GM21367 (cell line): ENCODE data around the gene ABHD8.
A peak's percentile ranks its signal among the peaks of the same experiment; 100 is the strongest.

Source experiments
- ATAC-seq: cut with Tn5 transposase; IDR thresholded peaks from one replicate; pipeline ENCODE4 v1.9.1; 2021; ENCODE audit not compliant: unreplicated experiment

ABHD8 gene

DNA sequence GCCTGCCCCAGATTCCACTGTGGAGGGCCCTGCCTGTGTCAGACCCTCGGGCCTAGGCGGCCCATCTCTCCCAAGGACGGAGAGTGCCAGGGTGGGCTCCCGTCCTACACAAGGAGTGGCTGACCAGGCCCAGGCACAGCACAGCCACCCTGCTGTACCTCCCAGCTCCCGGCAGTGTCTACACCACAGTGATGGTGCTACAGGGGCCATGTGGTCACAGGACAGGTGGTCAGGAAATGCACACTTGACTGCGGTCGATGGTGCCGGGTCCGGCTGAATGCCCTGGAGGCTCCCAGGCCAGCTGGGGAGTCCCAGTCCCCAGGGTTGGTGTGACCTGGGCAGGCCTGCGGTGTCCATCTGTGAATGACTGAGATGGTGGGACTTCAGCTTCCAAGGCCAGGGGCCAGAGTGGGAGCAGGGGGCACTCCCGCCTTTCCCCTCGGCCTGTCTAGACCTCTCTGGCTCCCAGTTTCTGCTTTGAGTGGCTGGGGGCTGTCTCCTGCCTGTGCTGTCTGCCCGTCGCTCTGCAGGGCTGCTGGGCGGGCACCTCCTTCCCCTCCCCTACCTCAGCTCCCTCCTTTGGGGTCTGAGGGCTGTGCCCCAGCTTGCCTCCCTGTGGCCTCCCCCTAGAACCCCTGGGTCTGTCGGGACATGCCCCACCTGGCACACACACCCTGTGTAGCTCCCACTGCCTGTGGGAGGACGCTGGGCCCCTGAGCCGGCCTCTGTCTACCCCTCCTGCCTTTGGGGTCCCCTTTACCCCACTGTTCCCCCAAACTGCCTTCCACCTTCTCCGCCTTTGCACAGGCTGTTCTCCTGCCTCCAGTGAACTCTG is 18.6 kb upstream of the ABHD8 start:
- ATAC-seq, result no peak

DNA sequence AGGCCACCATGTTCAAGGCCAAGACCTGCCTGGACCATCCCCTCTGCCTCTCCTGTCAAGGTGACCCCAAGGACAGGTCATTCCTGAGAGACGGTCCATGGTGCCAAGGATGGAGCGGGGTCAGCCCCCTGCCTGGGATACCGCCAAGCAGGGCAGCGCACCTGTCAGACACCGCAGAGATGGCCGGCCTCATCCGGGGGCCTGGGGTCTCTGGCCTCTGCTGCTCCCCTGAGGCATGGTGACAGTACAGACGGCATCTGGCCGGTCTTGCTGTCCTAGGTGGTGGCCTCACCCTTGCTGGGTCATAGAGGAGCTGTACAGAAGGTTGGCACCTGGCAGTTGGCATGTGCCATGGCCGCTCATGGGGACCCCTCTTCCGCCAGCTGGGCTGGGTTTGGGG is 17.2 kb upstream of the ABHD8 start:
- ATAC-seq, result no peak

DNA sequence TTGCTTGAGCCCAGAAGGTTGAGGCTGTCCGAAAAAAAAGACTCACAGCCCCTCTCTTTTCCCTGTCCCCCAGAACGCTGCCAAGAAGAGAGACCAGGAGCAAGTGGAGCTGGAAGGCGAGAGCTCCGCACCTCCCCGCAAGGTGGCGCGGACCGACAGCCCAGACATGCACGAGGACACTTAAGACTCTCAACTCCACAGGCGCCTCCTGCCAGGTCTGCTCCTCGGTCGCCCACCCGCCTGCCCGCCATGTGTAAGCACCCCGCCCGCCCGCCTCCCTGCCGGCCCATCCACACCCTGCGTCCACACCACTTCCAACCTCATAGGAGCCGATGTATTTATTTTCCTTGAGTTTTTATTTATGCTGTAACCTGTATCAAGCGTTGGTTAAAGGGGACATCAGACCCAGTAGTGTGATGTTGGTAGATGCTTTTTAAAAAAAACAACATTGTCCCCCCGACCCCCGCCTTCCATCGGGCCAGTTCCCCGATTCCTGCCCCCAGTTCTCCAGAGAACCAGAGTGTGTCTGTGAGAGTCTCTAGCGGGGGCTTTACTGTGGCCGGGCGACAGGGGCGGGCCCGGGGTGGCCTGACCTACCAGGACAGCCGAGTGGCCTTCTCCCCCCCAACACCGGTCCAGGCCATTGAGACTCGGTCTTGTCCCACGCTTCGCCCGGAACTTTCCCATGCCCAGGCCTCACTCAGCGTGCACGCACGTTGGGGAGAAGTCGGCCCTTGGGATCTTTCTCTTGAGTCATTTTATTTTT is 16.4 kb upstream of the ABHD8 start:
- ATAC-seq, result no peak

- ATAC-seq, result no peak
These were observed 15.7 kb upstream of the ABHD8 start for GRCh38 chr19:17318966-17319365.

GRCh38 chr19:17314007-17314593 is 10.9 kb upstream of the ABHD8 start:
- ATAC-seq, result no peak

DNA sequence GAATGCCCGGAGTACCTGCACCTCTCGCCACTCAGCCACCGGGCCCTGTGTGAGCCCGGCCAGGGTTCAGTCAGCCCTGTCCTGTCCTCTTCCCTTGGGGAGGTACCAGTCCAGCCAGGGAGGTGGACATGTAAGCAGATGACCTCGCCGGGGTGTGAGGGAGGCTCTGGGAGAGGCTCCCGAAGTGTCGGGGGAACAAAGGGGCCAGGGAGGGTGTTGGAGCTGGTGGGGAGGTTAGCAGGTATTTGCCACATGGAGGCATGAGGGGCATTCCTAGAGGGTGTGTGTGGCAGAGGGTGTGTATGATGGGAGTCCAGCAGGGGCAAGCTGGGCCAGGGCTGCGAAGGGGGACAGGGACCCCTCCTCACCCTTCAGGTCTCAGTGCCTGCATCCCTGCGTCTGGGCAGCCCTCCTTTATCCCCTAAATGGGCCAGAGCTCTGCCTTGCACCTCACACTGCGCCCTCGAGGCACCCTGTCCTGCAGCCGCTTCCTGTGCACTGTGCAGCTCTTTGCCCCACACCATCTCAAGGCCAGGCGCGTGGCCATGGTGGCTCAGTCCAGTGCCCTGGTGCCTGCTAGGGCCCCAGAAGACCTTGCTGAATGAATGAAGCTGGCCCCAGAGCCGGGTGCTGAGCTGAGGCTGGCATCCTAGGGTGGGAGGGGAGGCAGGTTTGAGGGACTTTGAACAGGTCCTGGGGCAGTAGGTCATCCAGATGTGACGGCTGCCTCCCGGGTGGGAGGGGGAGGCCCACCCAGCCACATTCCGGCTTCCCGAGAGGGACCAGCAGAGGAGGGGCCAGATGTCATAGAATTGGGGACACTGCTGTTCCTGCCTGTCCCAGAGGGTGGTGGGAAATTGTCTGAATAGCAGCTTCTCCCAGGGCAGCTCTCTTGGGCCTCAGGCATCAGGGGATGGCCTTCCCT is 9.2 kb upstream of the ABHD8 start:
- no peak for ATAC-seq

GRCh38 chr19:17311455-17312188 is 8.4 kb upstream of the ABHD8 start:
- no peak for ATAC-seq

- no peak for ATAC-seq
These were observed 6.8 kb upstream of the ABHD8 start for GRCh38 chr19:17309965-17310461.

DNA sequence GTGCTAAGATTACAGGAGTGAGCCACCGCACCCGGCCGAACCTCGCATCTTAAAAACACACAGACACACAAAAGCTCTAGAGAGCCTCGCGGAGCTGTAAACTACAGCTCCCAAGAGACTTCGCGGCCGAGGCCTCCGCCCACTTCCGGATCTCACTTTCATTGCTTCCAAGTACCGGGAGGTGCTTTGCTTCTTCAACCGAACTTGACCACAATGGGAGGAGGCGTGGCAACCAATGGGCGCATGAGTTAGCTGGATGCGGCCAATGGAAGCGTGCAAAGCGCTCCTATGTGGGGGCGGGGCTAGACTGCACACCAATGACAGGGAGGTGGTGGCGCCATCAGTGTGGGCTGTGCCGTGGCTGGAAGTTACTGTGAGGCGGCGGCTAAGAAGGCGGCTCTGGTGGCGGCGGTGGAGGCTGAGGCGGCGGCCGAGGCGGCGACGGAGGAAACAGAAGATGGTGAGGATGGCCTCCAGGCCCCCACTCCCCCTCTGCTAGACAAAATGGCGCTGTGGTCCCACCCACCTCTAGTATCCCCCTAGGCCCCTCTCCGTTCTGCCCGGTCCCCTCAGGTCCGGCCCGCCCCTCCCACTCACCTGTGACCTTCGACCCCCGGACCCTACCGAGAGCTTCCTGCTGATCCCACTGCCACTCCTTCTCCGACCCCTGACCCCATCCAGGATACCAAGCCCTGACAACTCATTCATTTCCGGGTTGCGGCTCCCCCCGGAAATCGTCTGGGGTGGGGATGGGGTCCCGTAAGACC is 6.2 kb upstream of the ABHD8 start, which contains the start of gene DDA1:
Gene DDA1 (plus strand): TSS at position 366 of the 767 bp plus-strand sequence. CDS start 92 bp downstream, at position 458.
- peak; percentile 38 for ATAC-seq

GRCh38 chr19:17307876-17308377 is 4.7 kb upstream of the ABHD8 start:
- no peak for ATAC-seq

- no peak for ATAC-seq
These were observed 3.1 kb upstream of the ABHD8 start for GRCh38 chr19:17306285-17306714.

DNA sequence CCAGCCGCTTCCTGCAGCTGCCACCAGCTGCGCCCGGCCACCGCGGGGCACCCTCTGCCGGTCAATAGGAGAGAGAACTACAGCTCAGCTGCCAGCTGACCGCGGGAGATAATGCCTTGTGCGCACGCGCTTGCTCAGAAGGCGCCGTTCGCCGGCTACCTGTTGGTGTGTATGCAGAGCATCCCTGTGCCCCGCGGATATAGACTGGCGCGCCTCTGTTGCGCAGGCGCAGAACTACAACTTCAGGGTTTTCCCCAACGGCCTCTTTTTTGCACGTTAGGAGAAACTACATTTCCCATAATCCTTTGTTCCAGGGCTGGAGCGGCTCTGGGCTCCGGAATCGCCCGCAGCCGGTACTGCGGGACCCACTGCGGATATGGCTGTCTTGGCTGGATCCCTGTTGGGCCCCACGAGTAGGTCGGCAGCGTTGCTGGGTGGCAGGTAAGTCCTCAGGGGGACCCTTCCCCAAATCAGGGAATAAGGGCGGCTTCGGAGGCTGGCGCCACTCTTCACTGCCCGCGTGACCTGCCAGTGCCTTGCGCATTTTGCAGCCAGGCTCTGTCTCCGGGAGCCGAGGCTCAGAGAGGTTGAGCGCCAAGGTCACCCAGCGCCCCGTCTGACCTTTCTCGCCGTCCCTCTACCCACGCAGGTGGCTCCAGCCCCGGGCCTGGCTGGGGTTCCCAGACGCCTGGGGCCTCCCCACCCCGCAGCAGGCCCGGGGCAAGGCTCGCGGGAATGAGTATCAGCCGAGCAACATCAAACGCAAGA is 2.5 kb upstream of the ABHD8 start, which contains the start of gene MRPL34:
Gene MRPL34 (plus strand): TSS at position 356 of the 768 bp plus-strand sequence. CDS start 21 bp downstream, at position 377.
- peak; percentile 51 for ATAC-seq

- ATAC-seq, result no peak
These were observed 1.9 kb upstream of the ABHD8 start for GRCh38 chr19:17305216-17305516.

GRCh38 chr19:17304386-17305215 is 1.4 kb upstream of the ABHD8 start:
- no peak for ATAC-seq

DNA sequence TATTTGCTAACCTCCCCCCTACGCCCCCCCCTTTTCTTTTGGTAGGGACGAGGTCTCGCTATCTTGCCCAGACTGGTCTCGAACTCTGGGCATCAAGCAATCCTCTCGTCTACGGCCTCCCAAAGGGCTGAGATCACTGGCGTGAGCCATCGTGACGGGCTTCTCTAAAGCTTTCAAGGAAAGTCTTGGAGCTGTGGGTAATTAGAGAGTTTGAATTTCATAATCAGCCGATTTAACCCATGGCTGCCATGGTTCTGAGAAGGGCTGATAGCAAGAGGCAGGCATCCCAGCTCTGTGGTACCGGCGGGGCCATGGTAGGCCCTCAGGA is 679 bp upstream of the ABHD8 start:
- ATAC-seq, result no peak

- no peak for ATAC-seq
These were observed 646 bp downstream of the ABHD8 start for GRCh38 chr19:17302391-17303166.
